K562 (cell line): ENCODE results near the gene ORAI3. TPM values are rescaled to one million over a fixed set of nuclear protein-coding genes. Genes with fewer than 3 reads are reported as not detected.

Source experiments
- BRF1 ChIP-seq: IDR thresholded peaks from 3 replicates; pipeline ENCODE4 v1.6.1; 2011; ENCODE audit warnings: borderline replicate concordance, mild to moderate bottlenecking; ENCODE audit not compliant: insufficient read length; ENCODE audit errors: extremely low read depth
- CBX2 ChIP-seq: fragments of 200-600 bp; sonication (generic); IDR thresholded peaks from one replicate; pipeline ENCODE4 v1.6.1; 2012; ENCODE audit warnings: mild to moderate bottlenecking, low read length, inconsistent platforms; ENCODE audit not compliant: insufficient read depth, poor library complexity, severe bottlenecking
- EHMT2 ChIP-seq: fragments of 450-650 bp; IDR thresholded peaks from 2 replicates; pipeline ENCODE4 v1.6.1; 2018; ENCODE audit warnings: antibody characterized with exemption
- ETV6 ChIP-seq, 3 experiments: fragments of 150-350 bp in 1 of 3; sonication (generic) in 1 of 3; formaldehyde crosslinking in 1 of 3; IDR thresholded peaks; 2 replicates each; pipeline versions ENCODE4 v1.6.1 to v1.8.0; 2014 to 2022; ENCODE audit warnings: borderline replicate concordance in 2 of 3, low read depth in 2 of 3, antibody characterized with exemption in 1 of 3, low read length in 1 of 3, mild to moderate bottlenecking in 1 of 3, missing genetic modification reagents in 1 of 3
- FOXA1 ChIP-seq: fragments of 450-650 bp; IDR thresholded peaks from 2 replicates; pipeline ENCODE4 v1.6.1; 2016; ENCODE audit warnings: mild to moderate bottlenecking, borderline replicate concordance
- FOXJ2 ChIP-seq: fragments of 200-800 bp; sonication (Bioruptor generic); IDR thresholded peaks from 2 replicates; pipeline ENCODE4 v1.6.1; 2016; ENCODE audit warnings: missing genetic modification characterization, missing compliant biosample characterization
- SMAD3 ChIP-seq: fragments of 450-650 bp; formaldehyde crosslinking; conservative IDR thresholded peaks from 2 replicates; pipeline ENCODE4 v1.4.0; 2020; ENCODE audit warnings: mild to moderate bottlenecking
- ZBTB1 ChIP-seq: sonication (generic); formaldehyde crosslinking; IDR thresholded peaks from 2 replicates; pipeline ENCODE4 v1.8.1; 2023; ENCODE audit warnings: missing genetic modification reagents, low read depth, mild to moderate bottlenecking, borderline replicate concordance
- ZNF408 ChIP-seq: fragments of 250-450 bp; sonication (Bioruptor Pico); IDR thresholded peaks from 2 replicates; pipeline ENCODE4 v1.4.0; 2020; ENCODE audit warnings: low read depth, mild to moderate bottlenecking, moderate library complexity
- ZNF764 ChIP-seq: fragments of 250-450 bp; sonication (Bioruptor Pico); IDR thresholded peaks from 2 replicates; pipeline ENCODE4 v1.4.0; 2020; ENCODE audit warnings: low read depth, mild to moderate bottlenecking, moderate library complexity
- ZSCAN29 ChIP-seq: fragments of 450-650 bp; IDR thresholded peaks from 2 replicates; pipeline ENCODE4 v1.6.1; 2017
- polyA plus RNA-seq, 8 experiments: library from polyadenylated mRNA; depleted of rRNA in 4 of 8; stranded (reverse) in 5 of 8; unstranded in 3 of 8; fragments of >200 nt; fragmentation: Nextera tagmentation in 2 of 8; fragmentation: Illumina TruSeq in 1 of 8; extraction: Ambion mirVana in 2 of 8; extraction: Trizol in 1 of 8; gene quantifications; 2 replicates each; pipeline versions ENCODE4 v1.2.1 to v1.2.3, GENCODE V29; 2011 to 2014; ENCODE audit warnings: inconsistent platforms in 1 of 8, missing spikeins in 1 of 8
- total RNA-seq, 7 experiments: library from RNA; depleted of rRNA in 6 of 7; stranded (reverse); fragments of >200 nt in 6 of 7; fragmentation: Illumina TruSeq in 2 of 7; extraction: Trizol in 2 of 7; gene quantifications; 2 replicates each; pipeline versions ENCODE4 v1.2.1 to v1.2.3, GENCODE V29; 2011 to 2021; ENCODE audit warnings: low replicate concordance in 1 of 7
- TF ChIP-seq, protein P1 (sequence below), 2 experiments: fragments of 450-650 bp in 1 of 2; sonication (generic) in 1 of 2; formaldehyde crosslinking in 1 of 2; IDR thresholded peaks; 2 replicates each; pipeline versions ENCODE4 v1.7.1 to v1.9.0; 2016 to 2022; ENCODE audit warnings: inconsistent platforms in 1 of 2, mild to moderate bottlenecking in 1 of 2, missing genetic modification reagents in 1 of 2
- TF ChIP-seq, protein P2 (sequence below), 2 experiments: fragments of 200-800 bp in 1 of 2; sonication (Bioruptor generic) in 1 of 2; sonication (generic) in 1 of 2; formaldehyde crosslinking in 1 of 2; IDR thresholded peaks in 1 of 2; conservative IDR thresholded peaks in 1 of 2; 2 replicates each; pipeline versions ENCODE4 v1.5.0 to v1.6.1; 2016 to 2020; ENCODE audit warnings: missing compliant biosample characterization in 1 of 2, missing genetic modification characterization in 1 of 2, missing genetic modification reagents in 1 of 2
- TF ChIP-seq, protein P3 (sequence below): fragments of 450-650 bp; formaldehyde crosslinking; IDR thresholded peaks from 2 replicates; pipeline ENCODE4 v1.4.0; 2020; ENCODE audit warnings: mild to moderate bottlenecking, mixed read lengths

ORAI3 gene
- total and polyA plus RNA-seq, 9 of the 15 experiments (the other 6 are each of a cell fraction or from before 2014, with no cell fraction given), result 4.9 to 23.3 (median 14.1) TPM

DNA sequence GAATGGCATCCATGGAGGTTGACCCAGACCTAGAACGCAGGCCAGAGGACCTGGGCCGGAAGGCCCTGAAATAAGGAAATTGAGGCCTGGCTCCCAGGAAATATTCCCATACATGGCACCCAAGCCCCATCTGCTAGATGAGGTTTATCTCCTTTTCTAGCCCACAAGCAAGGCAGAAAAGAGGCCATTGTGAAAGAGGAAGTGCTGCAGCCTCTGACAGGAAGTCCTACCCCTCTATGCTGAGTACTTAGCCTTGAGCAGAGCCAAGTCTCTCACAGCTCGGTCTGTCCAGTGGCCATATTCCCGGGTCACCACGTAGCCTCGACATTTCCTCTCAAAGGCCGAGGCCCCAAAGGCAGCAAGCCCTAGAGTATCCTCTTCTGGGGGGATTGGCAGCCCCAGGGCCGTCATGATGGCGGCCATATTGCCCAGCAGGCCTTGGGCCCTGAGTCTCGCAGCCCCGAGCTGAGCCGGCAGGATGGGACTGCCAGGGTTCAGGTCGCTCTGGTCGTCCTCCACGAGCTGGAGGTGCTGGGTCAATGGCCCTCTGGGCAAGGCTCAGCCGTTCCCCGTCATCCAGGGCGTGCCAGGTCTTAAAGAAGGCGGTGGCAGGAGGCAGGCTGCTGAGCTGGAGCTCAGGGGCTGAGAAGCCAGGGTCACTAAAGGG, 44.6 kb upstream of the ORAI3 start (continued):
- TF ChIP-seq, protein P1, sequence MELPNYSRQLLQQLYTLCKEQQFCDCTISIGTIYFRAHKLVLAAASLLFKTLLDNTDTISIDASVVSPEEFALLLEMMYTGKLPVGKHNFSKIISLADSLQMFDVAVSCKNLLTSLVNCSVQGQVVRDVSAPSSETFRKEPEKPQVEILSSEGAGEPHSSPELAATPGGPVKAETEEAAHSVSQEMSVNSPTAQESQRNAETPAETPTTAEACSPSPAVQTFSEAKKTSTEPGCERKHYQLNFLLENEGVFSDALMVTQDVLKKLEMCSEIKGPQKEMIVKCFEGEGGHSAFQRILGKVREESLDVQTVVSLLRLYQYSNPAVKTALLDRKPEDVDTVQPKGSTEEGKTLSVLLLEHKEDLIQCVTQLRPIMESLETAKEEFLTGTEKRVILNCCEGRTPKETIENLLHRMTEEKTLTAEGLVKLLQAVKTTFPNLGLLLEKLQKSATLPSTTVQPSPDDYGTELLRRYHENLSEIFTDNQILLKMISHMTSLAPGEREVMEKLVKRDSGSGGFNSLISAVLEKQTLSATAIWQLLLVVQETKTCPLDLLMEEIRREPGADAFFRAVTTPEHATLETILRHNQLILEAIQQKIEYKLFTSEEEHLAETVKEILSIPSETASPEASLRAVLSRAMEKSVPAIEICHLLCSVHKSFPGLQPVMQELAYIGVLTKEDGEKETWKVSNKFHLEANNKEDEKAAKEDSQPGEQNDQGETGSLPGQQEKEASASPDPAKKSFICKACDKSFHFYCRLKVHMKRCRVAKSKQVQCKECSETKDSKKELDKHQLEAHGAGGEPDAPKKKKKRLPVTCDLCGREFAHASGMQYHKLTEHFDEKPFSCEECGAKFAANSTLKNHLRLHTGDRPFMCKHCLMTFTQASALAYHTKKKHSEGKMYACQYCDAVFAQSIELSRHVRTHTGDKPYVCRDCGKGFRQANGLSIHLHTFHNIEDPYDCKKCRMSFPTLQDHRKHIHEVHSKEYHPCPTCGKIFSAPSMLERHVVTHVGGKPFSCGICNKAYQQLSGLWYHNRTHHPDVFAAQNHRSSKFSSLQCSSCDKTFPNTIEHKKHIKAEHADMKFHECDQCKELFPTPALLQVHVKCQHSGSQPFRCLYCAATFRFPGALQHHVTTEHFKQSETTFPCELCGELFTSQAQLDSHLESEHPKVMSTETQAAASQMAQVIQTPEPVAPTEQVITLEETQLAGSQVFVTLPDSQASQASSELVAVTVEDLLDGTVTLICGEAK (IDR thresholded peaks at IDR 0.05), result no peak
- TF ChIP-seq, protein P1 (CRISPR knock-in tag; IDR thresholded peaks at IDR 0.05), result no peak
- TF ChIP-seq SMAD3 (no peak), ZBTB1 (no peak), BRF1 (no peak), ETV6 (IDR thresholded peaks at IDR 0.05; ENCODE audit: borderline replicate concordance in 1 of 2, low read depth in 2 of 2, low read length in 1 of 2) (no peak), ETV6 (CRISPR knock-in tag; IDR thresholded peaks at IDR 0.05; ENCODE audit: borderline replicate concordance) (no peak), ZNF764 (no peak), EHMT2 (0 out of 2 replicates have a peak, but pooled peaks have one; percentile 54), CBX2 (no peak), FOXA1 (no peak), ZSCAN29 (no peak), ZNF408 (no peak), FOXJ2 (tag) (no peak)
- TF ChIP-seq, protein P2, sequence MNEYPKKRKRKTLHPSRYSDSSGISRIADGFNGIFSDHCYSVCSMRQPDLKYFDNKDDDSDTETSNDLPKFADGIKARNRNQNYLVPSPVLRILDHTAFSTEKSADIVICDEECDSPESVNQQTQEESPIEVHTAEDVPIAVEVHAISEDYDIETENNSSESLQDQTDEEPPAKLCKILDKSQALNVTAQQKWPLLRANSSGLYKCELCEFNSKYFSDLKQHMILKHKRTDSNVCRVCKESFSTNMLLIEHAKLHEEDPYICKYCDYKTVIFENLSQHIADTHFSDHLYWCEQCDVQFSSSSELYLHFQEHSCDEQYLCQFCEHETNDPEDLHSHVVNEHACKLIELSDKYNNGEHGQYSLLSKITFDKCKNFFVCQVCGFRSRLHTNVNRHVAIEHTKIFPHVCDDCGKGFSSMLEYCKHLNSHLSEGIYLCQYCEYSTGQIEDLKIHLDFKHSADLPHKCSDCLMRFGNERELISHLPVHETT (CRISPR knock-in tag; conservative IDR thresholded peaks at IDR 0.05 in 1 of 2, IDR thresholded peaks at IDR 0.05 in 1 of 2), result peak in 1 of 2 experiments; percentile 22; a peak in 1 of 4 replicates
- TF ChIP-seq, protein P3, sequence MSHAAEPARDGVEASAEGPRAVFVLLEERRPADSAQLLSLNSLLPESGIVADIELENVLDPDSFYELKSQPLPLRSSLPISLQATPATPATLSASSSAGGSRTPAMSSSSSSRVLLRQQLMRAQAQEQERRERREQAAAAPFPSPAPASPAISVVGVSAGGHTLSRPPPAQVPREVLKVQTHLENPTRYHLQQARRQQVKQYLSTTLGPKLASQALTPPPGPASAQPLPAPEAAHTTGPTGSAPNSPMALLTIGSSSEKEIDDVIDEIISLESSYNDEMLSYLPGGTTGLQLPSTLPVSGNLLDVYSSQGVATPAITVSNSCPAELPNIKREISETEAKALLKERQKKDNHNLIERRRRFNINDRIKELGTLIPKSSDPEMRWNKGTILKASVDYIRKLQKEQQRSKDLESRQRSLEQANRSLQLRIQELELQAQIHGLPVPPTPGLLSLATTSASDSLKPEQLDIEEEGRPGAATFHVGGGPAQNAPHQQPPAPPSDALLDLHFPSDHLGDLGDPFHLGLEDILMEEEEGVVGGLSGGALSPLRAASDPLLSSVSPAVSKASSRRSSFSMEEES (CRISPR knock-in tag), result no peak
